ENCODE results near the gene ZMYM4.

DNA sequence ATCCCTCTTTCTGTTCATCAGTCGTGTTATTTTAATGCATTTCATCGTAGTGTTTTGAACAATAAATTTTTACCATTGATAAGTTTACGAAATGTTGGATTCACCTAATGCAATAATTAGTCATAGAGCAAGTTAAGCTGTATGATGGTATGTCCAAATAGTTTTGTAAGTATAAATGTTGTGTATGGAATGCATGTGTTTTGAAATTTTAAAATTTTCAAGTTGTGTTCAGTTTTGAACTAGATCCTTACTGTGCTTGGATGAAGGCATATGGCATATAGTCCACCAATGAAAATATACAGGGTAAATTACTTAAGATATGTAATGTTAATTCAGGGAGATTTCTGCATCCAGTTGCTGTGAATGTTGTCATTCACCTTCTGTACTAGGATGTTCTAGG lies 2.3 kb downstream of the ZMYM4 start:
- TF ChIP-seq POLR2AphosphoS5 (IDR thresholded peaks at IDR 0.05; ENCODE audit: low read depth, low read length) (no peak), POLR2A (IDR thresholded peaks at IDR 0.05; ENCODE audit: low read depth, low read length) (no peak), POU2F2 (IDR thresholded peaks at IDR 0.05; ENCODE audit: low read depth, low read length) (no peak), PAX5 (IDR thresholded peaks at IDR 0.05; ENCODE audit: insufficient read depth, low read length, severe bottlenecking) (no peak)

Measured in GM12891 (cell line).